Neuronal stem cell (in vitro differentiated cells): ENCODE measurements around the gene NOS1.
A peak's percentile ranks its signal among the peaks of the same experiment; 100 is the strongest.
"Not testable (repeated sequence)": the region's sequence is repeated elsewhere in the genome, so short reads cannot be mapped to it uniquely, and the experiment has no call there.

Experiments used
- DNase-seq: peaks from one replicate; pipeline ENCODE4 v3.0.0-alpha.2; 2013; ENCODE audit warnings: low spot score
- H2AFZ ChIP-seq: one replicate; pipeline ENCODE4 v1.6.1; 2013; ENCODE audit warnings: mild to moderate bottlenecking, low read length, inconsistent platforms
- H2AK5ac ChIP-seq: 2 replicates; pipeline ENCODE4 v1.6.1; 2013; ENCODE audit warnings: low read depth, mild to moderate bottlenecking, inconsistent platforms, low read length, moderate library complexity, mixed read lengths
- H2BK120ac ChIP-seq: 2 replicates; pipeline ENCODE4 v1.6.1; 2013; ENCODE audit warnings: low read depth, mild to moderate bottlenecking, inconsistent platforms, low read length, moderate library complexity, mixed read lengths
- H2BK12ac ChIP-seq: one replicate; pipeline ENCODE4 v1.6.1; 2013; ENCODE audit warnings: low read length, inconsistent platforms
- H2BK15ac ChIP-seq: 2 replicates; pipeline ENCODE4 v1.6.1; 2013; ENCODE audit warnings: mild to moderate bottlenecking, low read length, inconsistent platforms, mixed read lengths
- H2BK5ac ChIP-seq: one replicate; pipeline ENCODE4 v1.6.1; 2013; ENCODE audit warnings: inconsistent platforms, mild to moderate bottlenecking, low read length, moderate library complexity
- H3K14ac ChIP-seq: one replicate; pipeline ENCODE4 v1.6.1; 2013; ENCODE audit warnings: low read length, inconsistent platforms
- H3K18ac ChIP-seq: 2 replicates; pipeline ENCODE4 v1.6.1; 2013; ENCODE audit warnings: low read length, inconsistent platforms
- H3K23ac ChIP-seq: 2 replicates; pipeline ENCODE4 v1.6.1; 2013; ENCODE audit warnings: low read depth, mild to moderate bottlenecking, mixed read lengths, low read length, inconsistent platforms; ENCODE audit not compliant: poor library complexity
- H3K27ac ChIP-seq: replicated peaks from 3 replicates; pipeline ENCODE4 v1.5.1; 2013; ENCODE audit warnings: low read length, inconsistent platforms
- H3K27me3 ChIP-seq, 3 experiments: 2 replicates each; pipeline ENCODE4 v1.6.1; 2013; ENCODE audit warnings: low read length in 3 of 3, mild to moderate bottlenecking in 2 of 3, inconsistent platforms in 1 of 3, low read depth in 1 of 3, mixed read lengths in 1 of 3, moderate library complexity in 1 of 3; ENCODE audit not compliant: control insufficient read depth in 3 of 3, insufficient read depth in 3 of 3
- H3K36me3 ChIP-seq, 2 donors: replicated peaks in 1 of 2; 2 replicates each; pipeline ENCODE4 v1.6.1; 2013; ENCODE audit warnings: low read length in 2 of 2; ENCODE audit not compliant: control insufficient read depth in 2 of 2, insufficient read depth in 2 of 2
- H3K4ac ChIP-seq: 2 replicates; pipeline ENCODE4 v1.6.1; 2013; ENCODE audit warnings: inconsistent platforms, mild to moderate bottlenecking, low read length, moderate library complexity
- H3K4me1 ChIP-seq, 2 donors: 1 replicate in 1 of 2; 2 replicates in 1 of 2; pipeline ENCODE4 v1.6.1; 2013; ENCODE audit warnings: low read length in 2 of 2, low read depth in 1 of 2; ENCODE audit not compliant: control insufficient read depth in 2 of 2, insufficient read depth in 1 of 2
- H3K4me2 ChIP-seq: one replicate; pipeline ENCODE4 v1.6.1; 2013; ENCODE audit warnings: mild to moderate bottlenecking, low read length, inconsistent platforms; ENCODE audit not compliant: insufficient read depth, poor library complexity, severe bottlenecking
- H3K4me3 ChIP-seq, 2 donors: 2 replicates each; pipeline ENCODE4 v1.5.1; 2013; ENCODE audit warnings: low read length in 2 of 2, mild to moderate bottlenecking in 2 of 2, inconsistent platforms in 1 of 2, moderate library complexity in 1 of 2
- H3K79me1 ChIP-seq: one replicate; pipeline ENCODE4 v1.6.1; 2013; ENCODE audit warnings: low read depth, mild to moderate bottlenecking, inconsistent platforms, low read length, moderate library complexity
- H3K9ac ChIP-seq: one replicate; pipeline ENCODE4 v1.6.1; 2013; ENCODE audit warnings: mild to moderate bottlenecking, low read depth, low read length, inconsistent platforms; ENCODE audit not compliant: poor library complexity
- H3K9me3 ChIP-seq, 2 donors: replicated peaks in 1 of 2; 2 replicates each; pipeline versions ENCODE3 to v1.6.1; 2013; ENCODE audit warnings: low read length in 2 of 2, mild to moderate bottlenecking in 2 of 2, inconsistent platforms in 1 of 2, low read depth in 1 of 2, mixed read lengths in 1 of 2, moderate library complexity in 1 of 2; ENCODE audit not compliant: control insufficient read depth in 2 of 2, insufficient read depth in 1 of 2
- H4K8ac ChIP-seq: one replicate; pipeline ENCODE4 v1.6.1; 2013; ENCODE audit warnings: low read depth, mild to moderate bottlenecking, inconsistent platforms, low read length, moderate library complexity
- H4K91ac ChIP-seq: one replicate; pipeline ENCODE4 v1.6.1; 2013; ENCODE audit warnings: low read length, low read depth, mild to moderate bottlenecking, inconsistent platforms; ENCODE audit not compliant: poor library complexity
- WGBS, 2 donors: extraction: QIAGEN DNeasy Blood & Tissue Kit; methylation state at CpG; one replicate each; pipeline ENCODE4 v1.1.7; 2013; ENCODE audit warnings: missing lambda C conversion rate in 2 of 2, mixed read lengths in 1 of 2; ENCODE audit not compliant: insufficient read length in 2 of 2, insufficient replicate concordance in 1 of 2; ENCODE audit errors: extremely low coverage in 2 of 2; 5-methylcytosine and 5-hydroxymethylcytosine counted together

NOS1 gene

DNA sequence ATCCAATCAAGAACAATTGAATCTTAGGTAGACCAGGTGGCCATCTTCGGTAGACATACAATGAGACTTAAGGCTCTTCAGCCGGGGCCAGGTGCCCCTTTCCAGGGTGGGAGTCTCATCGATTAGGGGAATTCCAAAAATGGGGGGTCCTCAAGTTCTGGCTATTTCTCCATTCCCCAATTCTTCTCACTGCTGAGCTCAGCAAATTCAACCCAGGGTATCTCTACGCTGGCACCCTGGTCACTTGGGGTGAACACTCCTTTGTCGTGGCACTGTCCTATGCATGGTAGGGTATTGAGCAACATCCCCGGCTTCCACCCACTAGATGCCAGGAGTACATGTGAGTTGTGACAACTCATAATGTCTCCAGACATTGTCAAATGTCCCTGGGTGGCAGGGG, 136.2 kb downstream of the NOS1 start:
- Histone ChIP-seq H3K27me3 (no peaks in the 10 kb centered on the region), H3K4me3 (no peak overlapping the region), H3K4ac (no peak overlapping the region), H4K8ac (no peak overlapping the region), H3K23ac (no peak overlapping the region), H2BK120ac (no peak overlapping the region), H2BK5ac (no peak overlapping the region), H3K4me1 (peaks cover 0 to 2% of the 10 kb centered on the region in 2 donors), H3K4me2 (no peak overlapping the region), H3K27ac (no peak overlapping the region), H2AK5ac (no peak overlapping the region), H3K9ac (peak overlapping the region; percentile 60), H3K79me1 (no peaks in the 10 kb centered on the region), H3K9me3 (peaks cover 0 to 2% of the 10 kb centered on the region in 2 donors), H3K36me3 (no peaks in the 10 kb centered on the region), H2BK15ac (no peak overlapping the region), H2AFZ (no peak overlapping the region), H3K18ac (no peak overlapping the region), H2BK12ac (no peak overlapping the region), H3K14ac (no peak overlapping the region), H4K91ac (no peak overlapping the region)
- no peak for DNase-seq
- WGBS, 2 donors = no CpG with 5 or more reads among the region's 6 CpGs

- H2BK15ac ChIP-seq, H3K27me3 ChIP-seq, H3K4me3 ChIP-seq, H3K4me1 ChIP-seq, H3K27ac ChIP-seq, H3K4me2 ChIP-seq, H3K23ac ChIP-seq, H2AK5ac ChIP-seq, H2BK120ac ChIP-seq, H4K8ac ChIP-seq, H3K4ac ChIP-seq, H3K79me1 ChIP-seq, H3K36me3 ChIP-seq, H2AFZ ChIP-seq, H4K91ac ChIP-seq, H3K18ac ChIP-seq, DNase-seq, H3K9ac ChIP-seq, H2BK12ac ChIP-seq, H3K9me3 ChIP-seq: not testable (repeated sequence)
- WGBS, 2 donors = no CpG with 5 or more reads among the region's 5 CpGs
- peak overlapping the region; percentile 56 for H3K14ac ChIP-seq
- H2BK5ac ChIP-seq = peak overlapping the region; percentile 8
These were observed 140.5 kb downstream of the NOS1 start for GRCh38 chr12:117220947-117221346.

GRCh38 chr12:117218149-117218548, 143.3 kb downstream of the NOS1 start:
- Histone ChIP-seq H2AFZ (no peak overlapping the region), H3K27me3 (peaks cover 0 to 17% (median 0%) of the 10 kb centered on the region in 3 experiments), H3K14ac (no peak overlapping the region), H3K9me3 (peaks cover 0 to 2% of the 10 kb centered on the region in 2 donors), H3K4me1 (no peaks in the 10 kb centered on the region), H3K36me3 (no peaks in the 10 kb centered on the region), H3K18ac (no peak overlapping the region), H3K27ac (no peak overlapping the region), H3K23ac (no peak overlapping the region), H2BK120ac (no peak overlapping the region), H2AK5ac (no peak overlapping the region), H4K8ac (no peak overlapping the region), H3K79me1 (no peaks in the 10 kb centered on the region), H2BK5ac (no peak overlapping the region), H4K91ac (no peak overlapping the region), H3K4me2 (no peak overlapping the region), H2BK12ac (no peak overlapping the region), H3K9ac (no peak overlapping the region), H3K4ac (no peak overlapping the region), H2BK15ac (no peak overlapping the region), H3K4me3 (no peak overlapping the region)
- no peak for DNase-seq
- WGBS, 2 donors = no CpG with 5 or more reads among the region's 7 CpGs

GRCh38 chr12:117216686-117217085, 144.7 kb downstream of the NOS1 start:
- H3K4me1 ChIP-seq = no peaks in the 10 kb centered on the region
- H3K79me1 ChIP-seq = no peaks in the 10 kb centered on the region
- no peak overlapping the region for H3K27ac ChIP-seq
- no CpG with 5 or more reads among the region's 5 CpGs for WGBS, 2 donors
- H4K91ac ChIP-seq = no peak overlapping the region
- H3K18ac ChIP-seq = no peak overlapping the region
- no peak overlapping the region for H2BK15ac ChIP-seq
- no peak overlapping the region for H2BK12ac ChIP-seq
- no peak overlapping the region for H2BK120ac ChIP-seq
- peaks cover 0 to 17% (median 0%) of the 10 kb centered on the region in 3 experiments for H3K27me3 ChIP-seq
- H3K9ac ChIP-seq = no peak overlapping the region
- no peak overlapping the region for H2AFZ ChIP-seq
- no peaks in the 10 kb centered on the region for H3K36me3 ChIP-seq
- no peak overlapping the region for H2AK5ac ChIP-seq
- H3K14ac ChIP-seq = no peak overlapping the region
- no peak overlapping the region for H2BK5ac ChIP-seq
- no peak overlapping the region for H4K8ac ChIP-seq
- H3K4ac ChIP-seq = no peak overlapping the region
- no peaks in the 10 kb centered on the region for H3K9me3 ChIP-seq
- no peak overlapping the region for H3K23ac ChIP-seq
- no peak overlapping the region for H3K4me3 ChIP-seq
- no peak overlapping the region for H3K4me2 ChIP-seq
- DNase-seq = no peak
